Ovary (tissue), 9 donors: Measurements from ENCODE around the gene ABLIM2. TPM values are rescaled to one million over a fixed set of nuclear protein-coding genes. Genes with fewer than 3 reads are reported as not detected.

Experiments used
- DNase-seq, 5 donors: peaks; one replicate each; pipeline ENCODE4 v3.0.0-alpha.2; 2019 to 2020
- H3K27ac ChIP-seq, 2 donors: fragments of 200-600 bp; one replicate each; pipeline versions ENCODE4 v1.5.1 to v1.8.0; 2019 to 2022
- H3K27me3 ChIP-seq: fragments of 200-600 bp; one replicate; pipeline ENCODE4 v1.8.0; 2022
- H3K36me3 ChIP-seq: fragments of 200-600 bp; sonication (generic); one replicate; pipeline ENCODE4 v1.5.1; 2019
- H3K4me1 ChIP-seq: one replicate; pipeline ENCODE4 v1.8.1; 2013; ENCODE audit warnings: mild to moderate bottlenecking, moderate library complexity; ENCODE audit not compliant: insufficient read depth
- H3K4me3 ChIP-seq: fragments of 200-600 bp; sonication (generic); one replicate; pipeline ENCODE4 v1.5.1; 2017
- H3K9me3 ChIP-seq, 2 donors: fragments of 200-600 bp in 1 of 2; sonication (generic) in 1 of 2; one replicate each; pipeline versions ENCODE4 v1.5.1 to v1.8.1; 2013 to 2019; ENCODE audit warnings: mild to moderate bottlenecking in 1 of 2, moderate library complexity in 1 of 2
- CTCF ChIP-seq, 3 donors: fragments of 450-650 bp in 2 of 3; fragments of 200-600 bp in 1 of 3; IDR thresholded peaks; one replicate each; pipeline versions ENCODE4 v1.5.1 to v1.8.0; 2016 to 2022; ENCODE audit warnings: antibody characterized with exemption in 3 of 3, mild to moderate bottlenecking in 1 of 3
- EP300 ChIP-seq: sonication (generic); formaldehyde crosslinking; IDR thresholded peaks from one replicate; pipeline ENCODE4 v1.6.1; 2017; ENCODE audit warnings: antibody characterized with exemption
- POLR2A ChIP-seq: fragments of 450-650 bp; IDR thresholded peaks from one replicate; pipeline ENCODE4 v1.6.1; 2017; ENCODE audit warnings: antibody characterized with exemption, mild to moderate bottlenecking, moderate library complexity
- WGBS, 3 donors: extraction: QIAGEN DNeasy Blood & Tissue Kit in 1 of 3; methylation state at CpG; one replicate each; pipeline versions ENCODE4 v1.1.5 to v1.1.7; 2013 to 2017; 5-methylcytosine and 5-hydroxymethylcytosine counted together
- intact Hi-C, 4 donors: fragments of 100-400 bp; cut with DNase I; formaldehyde crosslinking; loops; one replicate each; pipeline versions ENCODE4 v1.11.0 to v1.15.1; 2022 to 2023
- polyA plus RNA-seq, 2 donors: library from polyadenylated mRNA; stranded (reverse); fragments of 200-250 nt in 1 of 2; fragments of 350-450 nt in 1 of 2; fragmentation: Illumina TruSeq in 1 of 2; extraction: RNeasy Lipid Tissue Mini Kit (QIAGEN cat#74804) in 1 of 2; gene quantifications; one replicate each; pipeline ENCODE4 v1.2.3, GENCODE V29; 2013 to 2014
- total RNA-seq, 7 donors: library from RNA; depleted of rRNA in 2 of 7; stranded (reverse); fragments of >200 nt in 2 of 7; fragmentation: NEBNext Ultra II Directional in 3 of 7; extraction: Animal tissue kit (Norgen Biotek cat#: 25700) in 3 of 7; gene quantifications; one replicate each; pipeline versions ENCODE4 v1.1.0 to v1.2.4, GENCODE V29; 2016 to 2023
- donor health status: DM: no; HTN: no; CAD: no; lungs with moderate emphysema.
- donor health status: DM: no; HTN: no; CAD: no.
- donor health status: Bipolar disorder and iron deficiency.
- donor health status: DM: yes; HTN: yes; CAD: no.
- donor health status: DM: no; HTN: no; CAD: no.
- donor health status: DM: yes; HTN: yes; CAD: no.

ABLIM2 gene
- total and polyA plus RNA-seq, 9 donors = 0.81 to 7.9 (median 2.1) TPM

DNA sequence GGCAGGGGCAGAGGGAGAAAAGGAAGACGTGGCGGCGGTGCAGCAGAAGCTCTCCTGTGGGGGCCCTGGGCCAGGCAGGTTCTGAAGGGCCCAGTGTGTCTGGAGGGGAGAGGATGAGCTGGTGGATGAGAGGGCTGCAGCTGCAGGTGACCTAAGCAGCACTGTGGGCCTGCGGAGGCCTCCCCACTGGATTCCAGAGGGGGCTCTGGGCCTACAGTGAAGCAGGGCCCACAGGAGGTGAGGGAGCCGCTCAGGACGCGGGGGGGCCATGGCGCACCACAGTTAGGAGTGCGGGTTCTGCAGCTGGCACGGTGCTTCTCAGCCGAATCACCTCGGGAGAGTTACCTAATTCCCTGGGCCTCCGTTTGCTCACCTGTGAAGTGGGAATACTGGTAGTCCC, 10.5 kb downstream of the ABLIM2 start:
- intact Hi-C loops = no loop called here
- Histone ChIP-seq H3K27me3 (no peaks in the 10 kb centered on the region), H3K4me3 (no peak overlapping the region), H3K4me1 (peaks cover 14% of the 10 kb centered on the region), H3K36me3 (no peaks in the 10 kb centered on the region), H3K9me3 (no peaks in the 10 kb centered on the region), H3K27ac (no peak overlapping the region)
- whole genome bisulfite sequencing, 3 donors = 92 to 97% (median 95%) methylated on average over 13 of the region's 13 CpGs
- no peak for TF ChIP-seq EP300
- TF ChIP-seq POLR2A = no peak
- TF ChIP-seq CTCF (IDR thresholded peaks at IDR 0.05) = no peak
- no peak for DNase-seq

GRCh38 chr4:8147231-8147970, 11.2 kb downstream of the ABLIM2 start:
- no peak for DNase-seq
- intact Hi-C loops = no loop called here
- TF ChIP-seq CTCF (IDR thresholded peaks at IDR 0.05) = no peak
- no peak for TF ChIP-seq POLR2A
- TF ChIP-seq EP300 = no peak
- Histone ChIP-seq H3K36me3 (no peaks in the 10 kb centered on the region), H3K27ac (no peak overlapping the region), H3K4me1 (peaks cover 14% of the 10 kb centered on the region), H3K4me3 (no peak overlapping the region), H3K9me3 (no peaks in the 10 kb centered on the region), H3K27me3 (no peaks in the 10 kb centered on the region)
- WGBS, 3 donors = 66 to 71% (median 67%) methylated on average over 19 of the region's 19 CpGs

DNA sequence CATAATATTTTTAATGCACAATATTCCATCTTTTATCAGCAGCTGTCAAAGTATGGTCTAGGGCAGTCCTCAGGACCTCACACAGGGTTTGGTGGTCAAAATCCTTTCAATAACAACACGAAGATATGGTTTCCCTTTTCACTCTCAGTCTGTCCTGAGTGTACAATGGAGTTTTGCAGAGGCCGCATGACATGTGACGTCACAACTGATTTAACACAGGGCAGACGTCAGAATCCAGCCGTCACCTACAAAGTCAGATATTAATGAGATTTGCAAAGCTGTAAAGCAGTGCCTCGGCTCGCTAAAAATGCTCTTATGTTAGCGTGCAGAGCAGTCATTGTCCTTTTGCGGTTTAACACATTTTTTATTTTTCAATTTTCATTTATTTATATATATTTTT, 12.5 kb downstream of the ABLIM2 start:
- intact Hi-C loops = no loop called here
- no peak overlapping the region for H3K27ac ChIP-seq
- 50 to 70% (median 59%) methylated on average over 9 of the region's 9 CpGs for WGBS, 3 donors
- no peaks in the 10 kb centered on the region for H3K36me3 ChIP-seq
- TF ChIP-seq CTCF (IDR thresholded peaks at IDR 0.05) = no peak
- H3K9me3 ChIP-seq = no peaks in the 10 kb centered on the region
- H3K4me1 ChIP-seq = peaks cover 14% of the 10 kb centered on the region
- DNase-seq = no peak
- H3K27me3 ChIP-seq = no peaks in the 10 kb centered on the region
- no peak overlapping the region for H3K4me3 ChIP-seq

DNA sequence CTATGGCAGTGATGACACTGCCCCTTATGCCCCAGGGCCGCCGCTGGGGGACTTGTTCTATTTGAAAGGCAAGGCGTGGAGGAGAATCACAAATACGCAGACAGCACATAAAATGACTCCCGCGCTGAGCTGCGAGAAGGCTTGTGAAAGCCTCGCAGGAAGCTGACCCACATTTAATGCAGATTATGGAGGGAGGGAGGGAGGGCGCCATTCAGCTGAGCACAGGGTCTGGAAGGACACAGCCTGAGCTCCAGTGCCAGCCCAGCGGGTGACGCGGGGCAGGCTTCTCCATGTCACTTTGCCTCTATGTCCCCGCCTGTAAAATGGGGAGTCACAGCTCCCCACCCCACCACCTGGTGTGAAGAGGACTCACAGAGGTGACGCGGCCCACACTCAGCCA, 14.3 kb downstream of the ABLIM2 start:
- TF ChIP-seq EP300 (no peak), POLR2A (no peak), CTCF (IDR thresholded peaks at IDR 0.05) (no peak)
- no peak for DNase-seq
- Histone ChIP-seq H3K4me1 (peaks cover 14% of the 10 kb centered on the region), H3K9me3 (no peaks in the 10 kb centered on the region), H3K36me3 (no peaks in the 10 kb centered on the region), H3K27me3 (no peaks in the 10 kb centered on the region), H3K27ac (no peak overlapping the region), H3K4me3 (no peak overlapping the region)
- intact Hi-C loops = no loop called here
- WGBS, 3 donors = 30 to 63% (median 30%) methylated on average over 15 of the region's 15 CpGs
